AG09309 (cell line): ENCODE results near the gene LYL1.

Source experiments
- DNase-seq: peaks from one replicate; pipeline ENCODE4 v3.0.0-alpha.2; 2010; ENCODE audit warnings: low read depth
- H3K4me3 ChIP-seq: 2 replicates; pipeline ENCODE4 v1.5.1; 2011; ENCODE audit warnings: mild to moderate bottlenecking, low read depth, low read length, moderate library complexity; ENCODE audit not compliant: control insufficient read depth
- TF ChIP-seq, protein P1 (sequence below): IDR thresholded peaks from 2 replicates; pipeline ENCODE4 v1.5.1; 2011; ENCODE audit warnings: mild to moderate bottlenecking, low read depth, low read length, inconsistent platforms; ENCODE audit not compliant: insufficient read depth, control insufficient read depth; ENCODE audit errors: missing control alignments

LYL1 gene

DNA sequence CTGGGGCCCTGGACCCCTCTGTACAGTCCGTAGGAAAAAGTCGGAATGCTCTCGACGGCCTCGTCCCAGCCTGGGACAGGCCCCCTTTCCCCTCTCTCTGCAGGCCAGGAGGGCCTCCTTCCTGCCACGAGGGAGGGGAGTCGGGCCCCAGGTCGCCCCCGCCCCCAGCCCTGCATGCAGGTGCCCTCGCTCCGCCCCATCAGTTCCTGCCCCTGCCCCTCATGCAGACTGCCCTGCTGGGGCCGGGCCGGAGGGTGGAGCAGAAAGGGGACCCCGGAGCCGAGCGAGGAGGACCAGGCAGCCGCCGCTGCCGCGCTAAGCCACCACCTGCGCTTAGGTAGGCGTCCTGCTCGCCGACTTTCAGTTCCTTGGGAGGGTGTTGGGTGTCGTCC is 7.3 kb downstream of the LYL1 start:
- no peak overlapping the region for H3K4me3 ChIP-seq
- TF ChIP-seq, protein P1, sequence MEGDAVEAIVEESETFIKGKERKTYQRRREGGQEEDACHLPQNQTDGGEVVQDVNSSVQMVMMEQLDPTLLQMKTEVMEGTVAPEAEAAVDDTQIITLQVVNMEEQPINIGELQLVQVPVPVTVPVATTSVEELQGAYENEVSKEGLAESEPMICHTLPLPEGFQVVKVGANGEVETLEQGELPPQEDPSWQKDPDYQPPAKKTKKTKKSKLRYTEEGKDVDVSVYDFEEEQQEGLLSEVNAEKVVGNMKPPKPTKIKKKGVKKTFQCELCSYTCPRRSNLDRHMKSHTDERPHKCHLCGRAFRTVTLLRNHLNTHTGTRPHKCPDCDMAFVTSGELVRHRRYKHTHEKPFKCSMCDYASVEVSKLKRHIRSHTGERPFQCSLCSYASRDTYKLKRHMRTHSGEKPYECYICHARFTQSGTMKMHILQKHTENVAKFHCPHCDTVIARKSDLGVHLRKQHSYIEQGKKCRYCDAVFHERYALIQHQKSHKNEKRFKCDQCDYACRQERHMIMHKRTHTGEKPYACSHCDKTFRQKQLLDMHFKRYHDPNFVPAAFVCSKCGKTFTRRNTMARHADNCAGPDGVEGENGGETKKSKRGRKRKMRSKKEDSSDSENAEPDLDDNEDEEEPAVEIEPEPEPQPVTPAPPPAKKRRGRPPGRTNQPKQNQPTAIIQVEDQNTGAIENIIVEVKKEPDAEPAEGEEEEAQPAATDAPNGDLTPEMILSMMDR = no peak
- no peak for DNase-seq

DNA sequence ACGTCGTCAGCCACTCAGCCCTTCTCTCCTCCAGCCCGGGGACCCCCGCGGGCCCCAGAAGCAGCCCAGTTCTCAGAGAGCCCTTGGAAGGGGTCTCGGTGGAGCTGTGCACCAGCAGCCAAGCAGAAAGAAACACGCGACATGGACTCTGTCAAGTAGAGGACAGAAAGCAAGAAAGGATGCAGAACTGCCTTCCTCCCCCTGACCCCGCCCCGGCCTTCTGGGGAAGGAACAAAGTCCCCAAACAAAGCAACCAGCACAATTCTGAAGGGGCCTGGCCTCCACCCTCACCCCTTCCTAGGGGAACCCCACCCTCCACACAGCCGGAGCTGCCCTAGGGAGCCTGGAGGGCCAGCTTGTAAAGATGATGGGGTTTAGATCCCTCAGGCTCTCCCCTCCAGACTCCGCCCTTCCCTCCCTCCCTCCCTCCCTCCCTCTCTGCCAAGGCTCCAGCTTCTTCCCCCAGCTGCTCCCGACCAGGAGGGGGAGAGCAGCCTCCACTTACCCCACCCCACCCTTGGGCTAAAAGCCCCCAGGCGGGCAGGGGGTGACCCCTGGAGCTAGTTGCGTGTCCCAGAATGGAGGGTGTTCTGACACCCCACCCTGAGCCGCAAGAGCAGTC is 7.8 kb downstream of the LYL1 start:
- DNase-seq = no peak
- no peak overlapping the region for H3K4me3 ChIP-seq

DNA sequence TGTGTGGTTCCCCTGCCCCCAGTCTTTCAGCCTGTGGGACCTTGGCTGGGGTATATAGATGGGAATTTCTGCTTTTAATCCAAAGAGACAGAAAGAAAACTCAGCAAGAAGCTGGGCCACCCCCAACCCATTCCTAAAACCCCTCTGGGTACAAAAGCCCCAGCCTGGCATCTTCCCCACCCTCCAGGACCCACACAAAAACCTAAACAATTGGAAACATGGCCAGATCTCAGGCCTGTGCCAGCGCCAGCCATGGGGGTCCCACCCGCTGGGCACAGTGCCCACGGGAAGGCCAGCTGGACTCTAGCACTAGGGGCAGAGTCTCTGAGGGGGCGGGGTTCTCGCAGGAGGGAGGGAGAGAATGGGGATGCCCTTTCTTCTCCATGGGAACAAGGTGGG is 8.6 kb downstream of the LYL1 start:
- DNase-seq = no peak
- TF ChIP-seq, protein P1 = no peak
- no peak overlapping the region for H3K4me3 ChIP-seq

More for the DNA sequence above, 7.8 kb downstream of the LYL1 start:
- TF ChIP-seq, protein P1 = no peak

DNA sequence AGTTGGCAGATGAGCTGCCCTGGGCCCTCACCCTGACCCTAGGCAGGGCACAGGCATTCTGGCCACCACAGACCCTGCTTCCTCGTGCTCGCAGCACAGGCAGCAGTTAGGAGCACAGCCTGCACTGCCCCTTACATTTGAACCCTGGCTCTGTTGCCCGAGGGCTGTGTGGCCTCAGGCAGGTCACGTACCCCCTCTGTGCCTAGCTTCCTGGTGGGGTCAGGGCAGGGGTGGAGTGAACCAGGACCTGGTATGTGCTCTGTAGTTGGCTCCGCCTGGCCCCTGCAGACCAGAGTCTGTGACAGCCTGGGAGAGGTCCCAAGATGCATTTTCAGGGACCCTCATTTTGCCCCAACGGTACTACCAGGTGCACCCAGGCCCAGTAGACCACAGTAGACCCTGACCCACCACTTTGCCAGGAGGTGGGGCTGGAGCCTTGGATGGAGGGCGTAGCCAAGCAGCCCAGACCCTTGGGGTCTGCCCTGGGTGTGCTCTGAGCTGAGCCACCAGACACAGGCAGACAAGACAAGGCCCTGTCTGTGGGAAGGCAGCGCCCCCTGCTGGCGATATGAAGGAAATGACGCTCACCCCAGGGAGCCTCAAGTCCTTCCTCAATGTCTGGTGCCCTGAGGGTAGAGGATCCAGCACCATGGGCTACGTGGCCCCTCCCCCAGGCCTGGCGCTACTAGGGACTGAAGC is 9.1 kb downstream of the LYL1 start:
- no peak overlapping the region for H3K4me3 ChIP-seq
- peak; percentile 46 for DNase-seq
- TF ChIP-seq, protein P1 = peak; percentile 93

DNA sequence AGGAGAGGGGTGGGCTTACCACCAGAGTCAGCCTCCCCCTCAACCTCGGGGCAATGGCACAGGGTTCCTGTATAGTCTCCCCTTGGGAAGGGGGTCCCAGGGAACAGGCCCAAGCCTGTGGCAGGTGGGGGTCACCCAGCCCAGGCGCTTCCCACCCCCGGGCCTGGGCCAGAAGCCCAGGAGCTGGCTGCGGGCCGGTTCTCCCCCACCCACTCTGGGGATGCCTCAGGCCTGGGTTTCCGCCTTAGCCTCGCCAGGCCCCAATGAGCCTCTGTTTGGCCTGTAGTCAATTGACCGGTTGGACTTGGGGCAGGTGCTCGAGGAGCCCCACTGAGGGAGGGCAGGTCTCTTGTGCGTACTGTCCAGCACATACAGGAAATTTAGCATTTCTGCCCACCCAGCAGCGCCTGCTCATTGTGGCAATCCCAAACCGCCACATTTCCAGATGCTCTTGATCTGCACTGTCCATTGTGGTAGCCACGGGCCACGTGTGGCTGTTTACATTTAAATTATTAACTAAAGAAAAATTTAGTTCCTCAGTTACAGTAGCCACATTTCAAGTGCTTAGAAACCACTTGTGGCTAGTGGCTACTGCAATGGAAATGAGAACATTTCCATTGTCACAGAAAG is 9.9 kb downstream of the LYL1 start:
- TF ChIP-seq, protein P1 = no peak
- no peak overlapping the region for H3K4me3 ChIP-seq
- no peak for DNase-seq

DNA sequence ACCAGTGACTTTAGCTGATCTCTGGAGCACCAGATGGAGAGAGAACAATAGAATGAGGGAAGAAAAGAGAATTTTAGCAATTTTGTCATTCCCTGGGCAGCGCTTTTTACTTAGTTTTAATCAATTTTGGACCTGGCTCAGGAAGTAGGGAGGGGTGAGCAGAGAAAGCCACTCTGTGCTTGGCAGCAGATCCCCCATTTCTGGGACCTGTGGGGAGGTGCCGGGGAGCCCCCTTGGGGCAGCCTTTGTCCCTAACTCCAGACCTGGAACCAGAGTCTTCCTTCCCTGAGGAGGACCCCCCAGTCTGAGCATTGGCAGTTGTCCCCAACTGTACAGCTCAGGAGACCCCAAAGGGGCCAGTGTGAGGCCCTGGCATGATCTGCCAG is 10.5 kb downstream of the LYL1 start:
- H3K4me3 ChIP-seq = no peak overlapping the region
- no peak for DNase-seq
- TF ChIP-seq, protein P1 = no peak
